Activated naive CD4-positive, alpha-beta T cell treated with anti-CD3 and anti-CD28 coated beads for 36 hours (primary cell): ENCODE data around the gene AMN. TPM values are rescaled to one million over a fixed set of nuclear protein-coding genes. Genes with fewer than 3 reads are reported as not detected.
"Not testable (repeated sequence)": the region's sequence is repeated elsewhere in the genome, so short reads cannot be mapped to it uniquely, and the experiment has no call there.

ENCODE experiments used
- CTCF ChIA-PET: fragments of 350-600 bp; sonication (Branson Sonifier 250); formaldehyde crosslinking; loops from one replicate; lab custom pipeline; 2021; ENCODE audit warnings: antibody characterized with exemption; lab: Charles Lee
- DNase-seq: peaks from one replicate; pipeline ENCODE4 v3.0.0-alpha.2; 2020
- H3K27ac Mint-ChIP-seq: one replicate; pipeline ENCODE4 v1.8.0; 2021; ENCODE audit warnings: mild to moderate bottlenecking, mixed read lengths
- H3K27me3 Mint-ChIP-seq: one replicate; pipeline ENCODE4 v1.8.0; 2021; ENCODE audit warnings: low read depth, mixed read lengths
- H3K36me3 Mint-ChIP-seq: one replicate; pipeline ENCODE4 v1.8.0; 2021; ENCODE audit warnings: low read depth, mixed read lengths
- H3K4me1 Mint-ChIP-seq: one replicate; pipeline ENCODE4 v1.8.0; 2021; ENCODE audit warnings: low read depth, mixed read lengths
- H3K4me3 Mint-ChIP-seq: one replicate; pipeline ENCODE4 v1.8.0; 2021; ENCODE audit warnings: mild to moderate bottlenecking, moderate library complexity, mixed read lengths
- H3K9me3 Mint-ChIP-seq: one replicate; pipeline ENCODE4 v1.8.0; 2021; ENCODE audit warnings: mixed read lengths
- intact Hi-C: fragments of 100-400 bp; cut with micrococcal nuclease; formaldehyde crosslinking; loops from one replicate; pipeline ENCODE4 v1.15.1; 2023
- total RNA-seq, 2 experiments: library from RNA; stranded (reverse); gene quantifications; one replicate each; pipeline ENCODE4 v1.2.3, GENCODE V29; 2021

AMN gene
- total RNA-seq = under 1 TPM; 0.33 to 0.37 TPM

GRCh38 chr14:102922490-102923200 lies at the start of gene AMN:
AMN (plus strand) TSS chr14:102922663; CDS start chr14:102922689, 26 bp downstream.
- peak; percentile 32 for DNase-seq
- CTCF ChIA-PET = no interaction called here

DNA sequence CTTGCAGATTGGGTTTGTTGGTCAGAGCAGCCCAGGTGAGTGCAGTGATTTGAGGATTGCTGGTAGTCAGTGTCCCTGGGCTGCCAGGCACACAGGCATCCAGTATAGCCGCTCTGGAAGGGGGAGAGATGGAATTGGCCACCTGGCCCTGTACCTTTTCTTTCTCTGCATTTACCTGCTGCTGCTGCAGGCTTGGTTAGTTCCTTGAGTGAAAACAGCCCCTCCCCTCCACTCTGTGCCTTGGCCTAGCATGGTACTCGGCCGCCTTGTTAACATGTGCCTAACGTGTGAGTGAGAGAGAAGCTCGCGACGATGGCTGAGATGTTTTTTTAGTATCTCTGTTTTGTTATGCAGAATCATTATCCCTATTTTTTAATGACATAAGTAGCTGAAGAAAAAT lies 49.3 kb upstream of the AMN start:
- CTCF ChIA-PET = no interaction called here
- H3K9me3 Mint-ChIP-seq = no peaks in the 10 kb centered on the region
- DNase-seq = no peak
- peaks cover 41% of the 10 kb centered on the region for H3K36me3 Mint-ChIP-seq
- H3K4me1 Mint-ChIP-seq = peaks cover 18% of the 10 kb centered on the region
- H3K27ac Mint-ChIP-seq = no peak overlapping the region
- no peak overlapping the region for H3K4me3 Mint-ChIP-seq
- intact Hi-C loops = no loop called here
- H3K27me3 Mint-ChIP-seq = no peaks in the 10 kb centered on the region

More at GRCh38 chr14:102922490-102923200, at the start of gene AMN:
- peak within 1 kb of the TSS; percentile 37 for H3K4me3 Mint-ChIP-seq
- no peak within 1 kb of the TSS for H3K27ac Mint-ChIP-seq
- peaks cover 5% of the 10 kb centered on the region for H3K4me1 Mint-ChIP-seq
- intact Hi-C loops = no loop called here
- H3K36me3 Mint-ChIP-seq = no peaks in the 10 kb centered on the region
- no peaks in the 10 kb centered on the region for H3K9me3 Mint-ChIP-seq
- H3K27me3 Mint-ChIP-seq = peaks cover 20% of the 10 kb centered on the region

- Mint-ChIP-seq H3K27me3 (no peaks in the 10 kb centered on the region), H3K4me3 (no peak overlapping the region), H3K36me3 (peaks cover 40% of the 10 kb centered on the region), H3K9me3 (no peaks in the 10 kb centered on the region), H3K4me1 (peaks cover 18% of the 10 kb centered on the region), H3K27ac (peak overlapping the region; percentile 13)
- CTCF ChIA-PET = interaction anchor here (0.6 kb wide), 1 partner anchor 78 kb away, joined by 3 read pairs; no protein-coding TSS in a partner anchor
- no peak for DNase-seq
- intact Hi-C loops = no loop called here
These were observed 48.9 kb upstream of the AMN start for GRCh38 chr14:102873546-102874061.

- Mint-ChIP-seq H3K4me1 (peaks cover 13% of the 10 kb centered on the region), H3K9me3 (no peaks in the 10 kb centered on the region), H3K4me3 (no peak overlapping the region), H3K27me3 (no peaks in the 10 kb centered on the region), H3K27ac (no peak overlapping the region), H3K36me3 (peaks cover 40% of the 10 kb centered on the region)
- DNase-seq = no peak
- intact Hi-C loops = no loop called here
- CTCF ChIA-PET = no interaction called here
These were observed 46.8 kb upstream of the AMN start for GRCh38 chr14:102875652-102876051.

DNA sequence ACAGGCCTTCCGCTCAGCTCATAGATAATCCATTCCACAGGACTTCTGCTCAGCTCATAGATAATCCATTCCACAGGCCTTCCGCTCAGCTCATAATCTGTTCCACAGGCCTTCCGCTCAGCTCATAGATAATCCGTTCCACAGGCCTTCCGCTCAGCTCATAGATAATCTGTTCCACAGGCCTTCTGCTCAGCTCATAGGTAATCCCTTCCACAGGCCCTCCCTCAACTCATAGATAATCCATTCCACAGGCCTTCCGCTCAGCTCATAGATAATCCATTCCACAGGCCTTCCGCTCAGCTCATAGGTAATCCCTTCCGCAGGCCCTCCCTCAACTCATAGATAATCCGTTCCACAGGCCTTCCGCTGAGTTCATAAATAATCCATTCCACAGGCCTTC lies 45.0 kb upstream of the AMN start:
- Mint-ChIP-seq H3K4me1 (peaks cover 10% of the 10 kb centered on the region), H3K36me3 (peaks cover 34% of the 10 kb centered on the region)
- H3K27ac Mint-ChIP-seq, DNase-seq, H3K27me3 Mint-ChIP-seq, H3K4me3 Mint-ChIP-seq, H3K9me3 Mint-ChIP-seq, intact Hi-C loops: not testable (repeated sequence)
- CTCF ChIA-PET = interaction anchor here (0.6 to 1.3 kb wide), 6 partner anchors 16 to 183 kb away, joined by 3 to 7 read pairs (median 4); no protein-coding TSS in a partner anchor

- Mint-ChIP-seq H3K36me3 (peaks cover 33% of the 10 kb centered on the region), H3K9me3 (no peaks in the 10 kb centered on the region), H3K27ac (peak overlapping the region; percentile 51), H3K27me3 (no peaks in the 10 kb centered on the region), H3K4me1 (peaks cover 17% of the 10 kb centered on the region), H3K4me3 (no peak overlapping the region)
- intact Hi-C loops = no loop called here
- CTCF ChIA-PET = interaction anchor here (0.6 to 1.3 kb wide), 4 partner anchors 16 to 184 kb away, joined by 3 to 7 read pairs (median 4); no protein-coding TSS in a partner anchor
- DNase-seq = no peak
These were observed 44.1 kb upstream of the AMN start for GRCh38 chr14:102878174-102878969.

DNA sequence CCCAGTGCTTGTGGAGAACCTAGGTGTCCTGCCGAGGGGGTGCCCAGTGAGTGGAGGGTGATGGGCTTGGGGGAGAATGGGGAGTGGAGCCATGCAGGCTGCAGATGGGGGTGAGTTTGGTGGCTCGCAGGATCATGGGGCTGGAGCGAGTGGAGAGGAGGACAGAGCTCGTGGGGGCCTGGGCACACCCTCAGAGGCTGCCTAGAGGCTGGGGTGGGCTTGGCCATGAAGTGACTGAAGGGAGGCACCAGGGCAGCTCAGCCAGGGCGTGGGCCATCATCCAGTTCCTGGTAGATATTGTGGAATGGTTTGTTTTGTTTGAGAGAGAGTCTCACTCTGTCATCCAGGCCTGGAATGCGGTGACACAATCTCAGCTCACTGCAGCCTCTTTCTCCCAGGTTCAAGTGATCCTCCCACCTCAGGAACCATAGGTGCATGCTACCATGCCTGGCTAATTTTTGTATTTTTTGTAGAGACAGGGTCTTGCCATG lies 43.4 kb upstream of the AMN start:
- intact Hi-C loops = no loop called here
- H3K27ac Mint-ChIP-seq = peak overlapping the region; percentile 51
- peaks cover 32% of the 10 kb centered on the region for H3K36me3 Mint-ChIP-seq
- H3K27me3 Mint-ChIP-seq = no peaks in the 10 kb centered on the region
- no peaks in the 10 kb centered on the region for H3K9me3 Mint-ChIP-seq
- H3K4me1 Mint-ChIP-seq = peaks cover 18% of the 10 kb centered on the region
- CTCF ChIA-PET = no interaction called here
- no peak overlapping the region for H3K4me3 Mint-ChIP-seq
- DNase-seq = no peak

DNA sequence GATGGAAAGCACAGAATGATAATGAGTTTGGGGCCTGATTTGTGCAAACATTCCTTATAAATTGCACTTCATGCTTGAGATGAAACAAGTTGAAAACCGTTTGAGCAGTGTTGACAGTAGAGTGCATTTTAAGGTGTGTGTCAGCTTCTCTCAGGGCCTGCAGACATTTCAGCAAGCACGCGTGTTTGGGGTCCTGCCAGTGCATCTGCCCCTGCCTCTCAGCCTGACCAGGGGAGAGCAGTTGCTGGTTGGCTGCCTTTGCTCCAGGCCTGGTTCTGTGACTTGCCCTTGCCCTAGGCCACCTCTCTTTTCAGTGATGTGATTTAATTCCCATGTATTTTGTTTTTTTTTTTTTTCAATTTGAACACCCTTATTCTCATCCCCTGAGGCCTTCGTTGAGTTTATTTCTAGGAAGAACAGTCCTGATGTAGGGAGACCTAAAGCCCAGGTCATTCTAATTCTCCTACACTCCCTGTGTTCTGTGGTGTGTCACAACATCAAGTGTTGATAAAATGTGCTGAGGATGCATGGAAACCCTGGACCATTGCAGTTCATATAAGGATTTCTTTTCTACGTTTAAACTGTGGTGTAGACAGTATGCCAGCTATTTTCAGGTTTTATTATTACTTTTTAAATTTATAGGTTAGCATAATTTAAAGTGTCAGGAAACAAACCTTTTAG lies 40.1 kb upstream of the AMN start:
- no peaks in the 10 kb centered on the region for H3K9me3 Mint-ChIP-seq
- peak overlapping the region; percentile 80 for H3K27ac Mint-ChIP-seq
- peaks cover 43% of the 10 kb centered on the region for H3K36me3 Mint-ChIP-seq
- intact Hi-C loops = loop anchor here (5.0 kb wide), 1 partner anchor 105 kb away; the partner anchor contains the start of gene TRAF3
- peaks cover 20% of the 10 kb centered on the region for H3K4me1 Mint-ChIP-seq
- H3K4me3 Mint-ChIP-seq = no peak overlapping the region
- no peak for DNase-seq
- CTCF ChIA-PET = interaction anchor here (0.7 kb wide), 1 partner anchor 11 kb away, joined by 3 read pairs; no protein-coding TSS in a partner anchor
- H3K27me3 Mint-ChIP-seq = no peaks in the 10 kb centered on the region

- intact Hi-C loops = loop anchor here (1.0 to 5.0 kb wide), 3 partner anchors 61 to 106 kb away; partner anchors contain the start of gene TRAF3
These were observed 39.3 kb upstream of the AMN start for GRCh38 chr14:102883089-102883541.

DNA sequence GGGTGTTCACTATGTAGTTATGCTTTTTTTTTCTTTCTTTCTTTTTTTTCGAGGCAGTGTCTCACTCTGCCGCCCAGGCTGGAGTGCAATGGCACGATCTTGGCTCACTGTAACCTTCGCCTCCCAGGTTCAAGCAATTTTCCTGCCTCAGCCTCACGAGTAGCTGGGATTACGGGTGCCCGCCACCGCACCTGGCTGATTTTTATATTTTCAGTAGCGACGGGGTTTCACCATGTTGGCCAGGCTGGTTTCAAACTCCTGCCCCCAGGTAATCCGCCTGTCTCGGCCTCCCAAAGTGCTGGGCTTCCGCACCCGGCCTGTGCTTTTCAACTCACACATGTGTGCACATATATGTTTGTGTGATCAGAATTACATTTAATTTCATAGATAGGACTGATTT lies 38.9 kb upstream of the AMN start:
- intact Hi-C loops = loop anchor here (1.0 to 5.0 kb wide), 3 partner anchors 61 to 106 kb away; partner anchors contain the start of gene TRAF3
- H3K36me3 Mint-ChIP-seq = peaks cover 49% of the 10 kb centered on the region
- DNase-seq = no peak

More at GRCh38 chr14:102883089-102883541, 39.3 kb upstream of the AMN start:
- CTCF ChIA-PET = no interaction called here
- peaks cover 46% of the 10 kb centered on the region for H3K36me3 Mint-ChIP-seq
- H3K9me3 Mint-ChIP-seq = no peaks in the 10 kb centered on the region
- H3K4me1 Mint-ChIP-seq = peaks cover 20% of the 10 kb centered on the region
- peak; percentile 52 for DNase-seq
- H3K27me3 Mint-ChIP-seq = no peaks in the 10 kb centered on the region
- no peak overlapping the region for H3K4me3 Mint-ChIP-seq
- peak overlapping the region; percentile 57 for H3K27ac Mint-ChIP-seq

GRCh38 chr14:102885737-102886447 lies 36.6 kb upstream of the AMN start:
- peaks cover 20% of the 10 kb centered on the region for H3K4me1 Mint-ChIP-seq
- no peak for DNase-seq
- intact Hi-C loops = no loop called here
- no peaks in the 10 kb centered on the region for H3K27me3 Mint-ChIP-seq
- no peak overlapping the region for H3K27ac Mint-ChIP-seq
- H3K9me3 Mint-ChIP-seq = no peaks in the 10 kb centered on the region
- peaks cover 46% of the 10 kb centered on the region for H3K36me3 Mint-ChIP-seq
- no peak overlapping the region for H3K4me3 Mint-ChIP-seq
- CTCF ChIA-PET = no interaction called here

More for the DNA sequence above, 38.9 kb upstream of the AMN start:
- Mint-ChIP-seq H3K9me3 (no peaks in the 10 kb centered on the region), H3K27me3 (no peaks in the 10 kb centered on the region), H3K4me3 (no peak overlapping the region), H3K27ac (no peak overlapping the region), H3K4me1 (peaks cover 20% of the 10 kb centered on the region)
- CTCF ChIA-PET = interaction anchor here (0.7 kb wide), 1 partner anchor 302 kb away, joined by 4 read pairs; no protein-coding TSS in a partner anchor
